SK-N-SH (cell line): ENCODE measurements around the gene SAMD15.

Experiments used
- NFIC ChIP-seq: IDR thresholded peaks from 2 replicates; pipeline ENCODE4 v1.4.0; 2012; ENCODE audit warnings: borderline replicate concordance
- SIN3A ChIP-seq: IDR thresholded peaks from 2 replicates; pipeline ENCODE4 v1.6.1; 2012; ENCODE audit warnings: low read depth, mild to moderate bottlenecking, low read length, moderate library complexity, borderline replicate concordance
- TF ChIP-seq, protein P1 (sequence below): fragments of 200-600 bp; sonication (generic); IDR thresholded peaks from 2 replicates; pipeline ENCODE4 v1.6.1; 2017; ENCODE audit warnings: antibody characterized with exemption, mild to moderate bottlenecking, moderate library complexity
- TF ChIP-seq, protein P2 (sequence below): IDR thresholded peaks from 2 replicates; pipeline ENCODE4 v1.6.1; 2012; ENCODE audit warnings: mild to moderate bottlenecking, low read depth, low read length, moderate library complexity

DNA sequence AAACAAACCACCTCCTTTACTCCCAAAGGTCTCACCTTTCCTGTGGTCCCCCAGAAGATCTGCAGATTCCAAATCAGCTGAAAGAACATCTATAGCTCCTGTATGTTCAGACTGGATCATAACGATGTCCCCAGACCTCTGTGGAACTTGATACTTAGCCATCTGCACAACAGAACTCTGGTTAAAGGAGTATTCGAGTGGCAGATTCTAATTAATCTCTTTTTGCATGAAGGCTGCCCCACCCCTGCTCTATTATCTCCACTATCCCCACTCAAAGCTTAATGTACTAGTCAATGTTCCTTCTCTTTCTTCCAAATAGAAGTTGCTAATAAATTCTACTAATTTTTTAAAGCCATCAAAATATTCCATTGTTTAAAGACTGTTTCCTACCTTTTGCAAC, 33.5 kb upstream of the SAMD15 start:
- TF ChIP-seq, protein P1, sequence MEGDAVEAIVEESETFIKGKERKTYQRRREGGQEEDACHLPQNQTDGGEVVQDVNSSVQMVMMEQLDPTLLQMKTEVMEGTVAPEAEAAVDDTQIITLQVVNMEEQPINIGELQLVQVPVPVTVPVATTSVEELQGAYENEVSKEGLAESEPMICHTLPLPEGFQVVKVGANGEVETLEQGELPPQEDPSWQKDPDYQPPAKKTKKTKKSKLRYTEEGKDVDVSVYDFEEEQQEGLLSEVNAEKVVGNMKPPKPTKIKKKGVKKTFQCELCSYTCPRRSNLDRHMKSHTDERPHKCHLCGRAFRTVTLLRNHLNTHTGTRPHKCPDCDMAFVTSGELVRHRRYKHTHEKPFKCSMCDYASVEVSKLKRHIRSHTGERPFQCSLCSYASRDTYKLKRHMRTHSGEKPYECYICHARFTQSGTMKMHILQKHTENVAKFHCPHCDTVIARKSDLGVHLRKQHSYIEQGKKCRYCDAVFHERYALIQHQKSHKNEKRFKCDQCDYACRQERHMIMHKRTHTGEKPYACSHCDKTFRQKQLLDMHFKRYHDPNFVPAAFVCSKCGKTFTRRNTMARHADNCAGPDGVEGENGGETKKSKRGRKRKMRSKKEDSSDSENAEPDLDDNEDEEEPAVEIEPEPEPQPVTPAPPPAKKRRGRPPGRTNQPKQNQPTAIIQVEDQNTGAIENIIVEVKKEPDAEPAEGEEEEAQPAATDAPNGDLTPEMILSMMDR = no peak
- TF ChIP-seq SIN3A = no peak
- TF ChIP-seq, protein P2, sequence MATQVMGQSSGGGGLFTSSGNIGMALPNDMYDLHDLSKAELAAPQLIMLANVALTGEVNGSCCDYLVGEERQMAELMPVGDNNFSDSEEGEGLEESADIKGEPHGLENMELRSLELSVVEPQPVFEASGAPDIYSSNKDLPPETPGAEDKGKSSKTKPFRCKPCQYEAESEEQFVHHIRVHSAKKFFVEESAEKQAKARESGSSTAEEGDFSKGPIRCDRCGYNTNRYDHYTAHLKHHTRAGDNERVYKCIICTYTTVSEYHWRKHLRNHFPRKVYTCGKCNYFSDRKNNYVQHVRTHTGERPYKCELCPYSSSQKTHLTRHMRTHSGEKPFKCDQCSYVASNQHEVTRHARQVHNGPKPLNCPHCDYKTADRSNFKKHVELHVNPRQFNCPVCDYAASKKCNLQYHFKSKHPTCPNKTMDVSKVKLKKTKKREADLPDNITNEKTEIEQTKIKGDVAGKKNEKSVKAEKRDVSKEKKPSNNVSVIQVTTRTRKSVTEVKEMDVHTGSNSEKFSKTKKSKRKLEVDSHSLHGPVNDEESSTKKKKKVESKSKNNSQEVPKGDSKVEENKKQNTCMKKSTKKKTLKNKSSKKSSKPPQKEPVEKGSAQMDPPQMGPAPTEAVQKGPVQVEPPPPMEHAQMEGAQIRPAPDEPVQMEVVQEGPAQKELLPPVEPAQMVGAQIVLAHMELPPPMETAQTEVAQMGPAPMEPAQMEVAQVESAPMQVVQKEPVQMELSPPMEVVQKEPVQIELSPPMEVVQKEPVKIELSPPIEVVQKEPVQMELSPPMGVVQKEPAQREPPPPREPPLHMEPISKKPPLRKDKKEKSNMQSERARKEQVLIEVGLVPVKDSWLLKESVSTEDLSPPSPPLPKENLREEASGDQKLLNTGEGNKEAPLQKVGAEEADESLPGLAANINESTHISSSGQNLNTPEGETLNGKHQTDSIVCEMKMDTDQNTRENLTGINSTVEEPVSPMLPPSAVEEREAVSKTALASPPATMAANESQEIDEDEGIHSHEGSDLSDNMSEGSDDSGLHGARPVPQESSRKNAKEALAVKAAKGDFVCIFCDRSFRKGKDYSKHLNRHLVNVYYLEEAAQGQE = no peak
- TF ChIP-seq NFIC = no peak
